LNCaP clone FGC (cell line): ENCODE data around the gene SOD2.

Source experiments
- DNase-seq: peaks from one replicate; pipeline ENCODE4 v3.0.0-alpha.2; 2011; ENCODE audit warnings: low read depth
- H3K4me3 ChIP-seq: 2 replicates; pipeline ENCODE4 v1.5.1; 2011; ENCODE audit warnings: mild to moderate bottlenecking, low read depth, low read length, control low read depth
- TF ChIP-seq, protein P1 (sequence below): IDR thresholded peaks from 2 replicates; pipeline ENCODE4 v1.5.1; 2012; ENCODE audit warnings: mild to moderate bottlenecking; ENCODE audit not compliant: control insufficient read depth, insufficient read depth; ENCODE audit errors: extremely low read depth

Gene SOD2

DNA sequence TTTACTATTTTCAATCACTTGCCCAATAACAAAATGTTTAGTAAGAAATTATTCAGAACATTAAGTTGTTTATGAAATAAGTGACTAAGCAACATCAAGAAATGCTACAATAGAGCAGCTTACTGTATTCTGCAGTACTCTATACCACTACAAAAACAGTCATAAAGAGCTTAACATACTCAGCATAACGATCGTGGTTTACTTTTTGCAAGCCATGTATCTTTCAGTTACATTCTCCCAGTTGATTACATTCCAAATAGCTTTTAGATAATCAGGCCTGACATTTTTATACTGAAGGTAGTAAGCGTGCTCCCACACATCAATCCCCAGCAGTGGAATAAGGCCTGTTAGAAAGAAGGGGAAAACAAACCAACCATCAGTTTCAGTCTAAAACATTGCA lies 10.7 kb downstream of the SOD2 start:
- no peak for DNase-seq
- no peak overlapping the region for H3K4me3 ChIP-seq
- TF ChIP-seq, protein P1, sequence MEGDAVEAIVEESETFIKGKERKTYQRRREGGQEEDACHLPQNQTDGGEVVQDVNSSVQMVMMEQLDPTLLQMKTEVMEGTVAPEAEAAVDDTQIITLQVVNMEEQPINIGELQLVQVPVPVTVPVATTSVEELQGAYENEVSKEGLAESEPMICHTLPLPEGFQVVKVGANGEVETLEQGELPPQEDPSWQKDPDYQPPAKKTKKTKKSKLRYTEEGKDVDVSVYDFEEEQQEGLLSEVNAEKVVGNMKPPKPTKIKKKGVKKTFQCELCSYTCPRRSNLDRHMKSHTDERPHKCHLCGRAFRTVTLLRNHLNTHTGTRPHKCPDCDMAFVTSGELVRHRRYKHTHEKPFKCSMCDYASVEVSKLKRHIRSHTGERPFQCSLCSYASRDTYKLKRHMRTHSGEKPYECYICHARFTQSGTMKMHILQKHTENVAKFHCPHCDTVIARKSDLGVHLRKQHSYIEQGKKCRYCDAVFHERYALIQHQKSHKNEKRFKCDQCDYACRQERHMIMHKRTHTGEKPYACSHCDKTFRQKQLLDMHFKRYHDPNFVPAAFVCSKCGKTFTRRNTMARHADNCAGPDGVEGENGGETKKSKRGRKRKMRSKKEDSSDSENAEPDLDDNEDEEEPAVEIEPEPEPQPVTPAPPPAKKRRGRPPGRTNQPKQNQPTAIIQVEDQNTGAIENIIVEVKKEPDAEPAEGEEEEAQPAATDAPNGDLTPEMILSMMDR = no peak

DNA sequence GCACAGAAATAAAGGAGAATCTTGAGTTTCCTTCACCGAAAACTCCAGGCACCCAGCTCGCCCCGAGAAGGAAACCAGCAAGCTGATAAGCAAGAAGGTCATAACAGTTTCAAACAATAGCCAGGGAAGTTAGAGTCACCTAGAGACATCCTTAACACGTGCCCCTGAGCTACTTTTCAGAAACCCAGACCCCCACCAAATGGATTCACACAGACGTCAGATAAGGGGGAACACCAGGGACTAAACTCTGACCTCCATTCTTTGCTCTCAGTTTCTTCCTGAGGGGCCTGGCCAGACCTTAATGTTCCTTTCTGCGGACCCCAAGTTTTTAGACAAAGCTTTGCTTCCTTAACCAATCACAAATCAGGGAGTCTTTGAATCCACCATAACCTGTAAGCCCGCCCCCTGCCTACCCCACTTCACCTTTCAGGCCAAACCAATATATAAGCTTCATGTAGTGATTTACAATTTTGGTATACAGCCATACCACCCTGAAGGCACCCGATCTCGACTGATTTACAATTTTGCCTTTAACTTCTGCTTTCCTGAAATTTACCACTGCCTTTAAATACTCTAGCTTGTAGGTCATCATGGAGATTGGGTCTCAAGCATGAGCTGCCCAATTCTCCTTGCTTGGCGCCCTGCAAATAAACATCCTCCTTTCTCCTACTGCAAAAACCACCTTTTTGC lies 11.7 kb downstream of the SOD2 start:
- DNase-seq = no peak
- H3K4me3 ChIP-seq = no peak overlapping the region
- TF ChIP-seq, protein P1 = no peak

DNA sequence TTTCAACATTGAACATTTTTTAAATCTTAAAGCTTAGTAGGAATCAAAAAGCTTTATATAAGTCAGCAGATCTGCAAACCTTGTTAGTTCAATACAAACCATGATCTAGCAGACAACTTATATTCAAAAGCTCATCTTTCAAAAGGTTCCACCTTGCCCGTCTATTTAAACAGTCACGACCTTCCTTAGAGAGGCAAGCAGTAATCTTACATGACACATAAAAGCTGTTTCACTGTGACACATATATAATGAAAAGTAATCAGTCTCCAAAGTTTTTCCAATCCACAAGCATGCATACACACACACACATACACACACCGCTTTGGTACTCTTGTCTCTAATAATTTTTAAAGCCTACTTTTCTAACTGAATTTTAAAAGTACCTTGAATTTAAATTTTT lies 12.9 kb downstream of the SOD2 start:
- TF ChIP-seq, protein P1 = no peak
- no peak for DNase-seq
- H3K4me3 ChIP-seq = no peak overlapping the region

DNA sequence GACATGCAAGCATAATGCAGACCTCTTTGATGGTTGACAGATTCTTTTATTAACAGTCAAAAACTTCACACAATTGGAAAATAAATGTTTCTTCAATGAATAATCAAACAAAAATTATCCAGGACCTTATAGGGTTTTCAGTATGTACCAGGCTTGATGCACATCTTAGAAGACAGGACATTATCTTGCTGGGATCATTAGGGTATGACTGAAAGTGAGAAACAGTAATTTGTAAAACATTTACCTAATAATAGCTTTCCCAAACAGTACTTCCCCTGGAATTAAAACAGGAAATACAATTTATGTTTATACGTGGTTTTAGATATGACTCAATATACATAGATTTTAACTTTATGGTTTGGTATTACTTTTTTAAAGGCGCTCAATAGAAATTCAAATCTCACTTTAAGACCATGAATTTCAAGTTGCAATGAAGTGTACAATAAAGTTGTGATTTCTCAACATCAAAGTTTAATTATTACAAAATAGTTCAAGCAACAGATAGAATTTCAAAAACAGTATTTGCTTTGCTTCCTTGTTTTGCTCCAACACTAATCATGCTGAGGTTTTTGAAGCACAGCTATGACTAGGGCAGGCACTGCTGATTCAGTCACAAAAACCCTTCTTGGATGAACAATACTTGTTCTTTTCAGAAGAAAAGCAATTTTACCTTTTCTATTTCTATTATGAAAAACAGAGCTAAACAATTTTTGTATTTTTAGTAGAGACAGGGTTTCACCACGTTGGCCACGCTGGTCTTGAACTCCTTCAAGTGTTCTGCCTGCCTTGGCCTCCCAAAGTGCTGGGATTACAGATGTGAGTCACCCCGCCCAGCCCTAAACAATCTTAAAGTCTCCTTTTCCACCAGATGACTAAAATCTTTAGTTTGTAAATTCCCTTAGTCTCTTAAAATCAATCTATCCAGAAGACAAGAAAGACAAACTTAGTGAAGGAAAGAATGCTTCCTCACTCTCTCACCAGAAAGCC lies 13.7 kb downstream of the SOD2 start:
- TF ChIP-seq, protein P1 = no peak
- no peak for DNase-seq
- no peak overlapping the region for H3K4me3 ChIP-seq

DNA sequence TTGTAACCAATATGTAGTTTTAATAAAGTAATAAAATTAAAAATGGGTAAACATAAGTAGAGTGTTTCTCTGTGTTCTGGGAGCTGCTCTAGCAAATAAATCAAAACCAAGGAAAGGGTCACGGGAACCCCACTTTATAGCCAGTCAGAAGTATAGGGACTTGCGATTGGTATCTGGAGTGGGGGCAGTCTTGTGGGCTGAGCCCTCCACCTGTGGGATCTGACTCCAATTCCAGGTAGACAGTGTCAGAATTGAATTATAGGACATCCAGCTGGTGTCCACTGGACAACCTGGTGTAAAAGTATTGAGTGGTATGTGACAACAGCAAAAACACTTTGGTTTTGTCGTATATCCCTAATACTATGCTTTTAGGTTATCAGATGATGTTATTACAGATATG lies 14.5 kb downstream of the SOD2 start:
- H3K4me3 ChIP-seq = no peak overlapping the region
- no peak for DNase-seq
- TF ChIP-seq, protein P1 = no peak

DNA sequence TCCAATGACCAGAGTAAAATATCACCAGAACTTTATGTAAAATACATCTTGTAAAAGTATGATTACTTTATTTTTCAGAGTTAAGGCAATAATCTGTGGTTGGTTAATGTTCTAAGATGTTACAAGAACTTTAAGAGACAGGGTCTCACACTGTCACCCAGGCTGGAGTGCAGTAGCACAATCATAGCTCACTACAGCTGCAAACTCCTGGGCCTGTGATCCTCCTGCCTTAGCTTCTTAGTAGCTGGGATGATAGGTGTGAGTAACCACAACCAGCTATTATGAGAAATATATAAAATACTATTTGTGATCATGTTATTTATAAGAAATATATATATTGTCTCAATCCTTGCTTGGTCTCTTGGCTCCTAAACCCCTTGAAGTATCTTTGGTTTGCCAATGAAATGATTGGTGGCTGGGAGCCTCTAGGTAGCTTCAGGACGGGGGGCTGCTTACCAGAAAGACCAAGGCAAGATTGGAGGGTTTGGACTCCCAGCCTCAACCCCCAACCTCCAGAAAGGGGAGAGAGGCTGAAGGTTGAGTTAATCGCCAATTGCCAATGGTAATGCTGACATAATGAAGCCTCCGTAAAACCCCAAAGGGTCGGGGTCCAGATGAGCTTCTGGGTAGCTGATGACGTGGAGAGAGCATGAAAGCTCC lies 15.4 kb downstream of the SOD2 start:
- no peak overlapping the region for H3K4me3 ChIP-seq

More for the DNA sequence above, 15.4 kb downstream of the SOD2 start:
- TF ChIP-seq, protein P1 = no peak
- DNase-seq = no peak
